SW 1271 (cell line): ENCODE measurements around the gene FBXO4.
A peak's percentile ranks its signal among the peaks of the same experiment; 100 is the strongest.

ENCODE experiments used
- DNase-seq, 2 experiments: peaks; one replicate each; lab custom pipeline; 2025; lab: John Stamatoyannopoulos, UW

The FBXO4 gene

GRCh38 chr5:41924872-41925554, at the start of gene FBXO4:
Gene FBXO4, plus strand, starts transcription at chr5:41925281. Its CDS starts 29 bp downstream, at chr5:41925310.
- peak; percentile 62 to 79 for DNase-seq

GRCh38 chr5:41876678-41877077, 48.4 kb upstream of the FBXO4 start:
- DNase-seq, result no peak

- DNase-seq, result no peak
Measured at GRCh38 chr5:41877408-41877807, 47.7 kb upstream of the FBXO4 start.

- DNase-seq, result no peak
Measured at GRCh38 chr5:41878173-41878572, 46.9 kb upstream of the FBXO4 start.

GRCh38 chr5:41878643-41879478, 46.2 kb upstream of the FBXO4 start:
- no peak for DNase-seq

- DNase-seq, result no peak
Measured at GRCh38 chr5:41882765-41883164, 42.3 kb upstream of the FBXO4 start.

GRCh38 chr5:41883243-41883642, 41.8 kb upstream of the FBXO4 start:
- no peak for DNase-seq

GRCh38 chr5:41883936-41884335, 41.1 kb upstream of the FBXO4 start:
- no peak for DNase-seq

GRCh38 chr5:41885286-41885685, 39.8 kb upstream of the FBXO4 start:
- no peak for DNase-seq

- no peak for DNase-seq
Measured at GRCh38 chr5:41891066-41891707, 33.9 kb upstream of the FBXO4 start.

- no peak for DNase-seq
Measured at GRCh38 chr5:41892031-41892430, 33.0 kb upstream of the FBXO4 start.

- no peak for DNase-seq
Measured at GRCh38 chr5:41893074-41893851, 31.8 kb upstream of the FBXO4 start.

GRCh38 chr5:41896230-41896629, 28.9 kb upstream of the FBXO4 start:
- DNase-seq, result no peak

GRCh38 chr5:41903382-41903891, 21.6 kb upstream of the FBXO4 start:
- DNase-seq, result no peak

GRCh38 chr5:41903892-41904799, 20.9 kb upstream of the FBXO4 start, which contains the start of gene RIMOC1:
Gene RIMOC1, plus strand, starts transcription at chr5:41904344. Its CDS starts 24 bp downstream, at chr5:41904368.
- DNase-seq, result peak; percentile 99 to 100

GRCh38 chr5:41906151-41906550, 18.9 kb upstream of the FBXO4 start:
- DNase-seq, result no peak

- DNase-seq, result no peak
Measured at GRCh38 chr5:41908374-41909079, 16.6 kb upstream of the FBXO4 start.

GRCh38 chr5:41918105-41918504, 7.0 kb upstream of the FBXO4 start:
- DNase-seq, result no peak

- no peak for DNase-seq
Measured at GRCh38 chr5:41921166-41921565, 3.9 kb upstream of the FBXO4 start.

- DNase-seq, result no peak
Measured at GRCh38 chr5:41921874-41922273, 3.2 kb upstream of the FBXO4 start.
